C4-2B (cell line): ENCODE results near the gene ANXA3.

Experiments used
- H3K27ac ChIP-seq: fragments of 450-650 bp; 2 replicates; pipeline ENCODE4 v1.5.1; 2017
- CTCF ChIP-seq: fragments of 450-650 bp; conservative IDR thresholded peaks from 2 replicates; pipeline ENCODE4 v1.5.1; 2017; ENCODE audit warnings: mild to moderate bottlenecking
- ZFX ChIP-seq: fragments of 450-650 bp; IDR thresholded peaks from 2 replicates; pipeline ENCODE4 v1.6.1; 2017

Gene ANXA3

GRCh38 chr4:78527555-78527954, 24.0 kb upstream of the ANXA3 start:
- TF ChIP-seq CTCF (no peak), ZFX (no peak)
- H3K27ac ChIP-seq, result no peak overlapping the region

GRCh38 chr4:78528327-78528726, 23.2 kb upstream of the ANXA3 start:
- TF ChIP-seq CTCF, result no peak
- no peak for TF ChIP-seq ZFX
- H3K27ac ChIP-seq, result no peak overlapping the region

- TF ChIP-seq CTCF, result no peak
- TF ChIP-seq ZFX, result no peak
- H3K27ac ChIP-seq, result no peak overlapping the region
Measured at GRCh38 chr4:78529569-78530209, 21.9 kb upstream of the ANXA3 start.

GRCh38 chr4:78532046-78532445, 19.5 kb upstream of the ANXA3 start:
- H3K27ac ChIP-seq, result no peak overlapping the region
- TF ChIP-seq ZFX, result no peak

- no peak overlapping the region for H3K27ac ChIP-seq
- TF ChIP-seq ZFX, result no peak
- TF ChIP-seq CTCF, result no peak
Measured at GRCh38 chr4:78533854-78534253, 17.7 kb upstream of the ANXA3 start.

- H3K27ac ChIP-seq, result no peak overlapping the region
- TF ChIP-seq CTCF (no peak), ZFX (no peak)
Measured at GRCh38 chr4:78534286-78534955, 17.1 kb upstream of the ANXA3 start.

- H3K27ac ChIP-seq, result no peak overlapping the region
- TF ChIP-seq ZFX (no peak), CTCF (no peak)
Measured at GRCh38 chr4:78542373-78542772, 9.2 kb upstream of the ANXA3 start.
